ENCODE data around the gene GAREM1.

Gene GAREM1

GRCh38 chr18:32472841-32473240 lies 2.2 kb upstream of the GAREM1 start:
- no peak for DNase-seq (ENCODE audit: low read depth)
- in situ Hi-C loops (cut with HindIII; ENCODE audit: low sequenced_read_pairs): loop anchor here (25.0 kb wide), 1 partner anchor 186 kb away; no protein-coding TSS in a partner anchor
- H3K4me3 ChIP-seq (ENCODE audit: low read depth, low read length): no peak overlapping the region
- no peak for TF ChIP-seq CTCF (IDR thresholded peaks at IDR 0.05; ENCODE audit: low read depth, low read length, missing control alignments)

GRCh38 chr18:32470460-32470713 lies 295 bp downstream of the GAREM1 start:
- DNase-seq (ENCODE audit: low read depth): no peak
- peak overlapping the region; percentile 67 for H3K4me3 ChIP-seq (ENCODE audit: low read depth, low read length)
- in situ Hi-C loops (cut with HindIII; ENCODE audit: low sequenced_read_pairs): loop anchor here (25.0 kb wide), 1 partner anchor 183 kb away; no protein-coding TSS in a partner anchor
- TF ChIP-seq CTCF (IDR thresholded peaks at IDR 0.05; ENCODE audit: low read depth, low read length, missing control alignments): no peak

- no peak for TF ChIP-seq CTCF (IDR thresholded peaks at IDR 0.05; ENCODE audit: low read depth, low read length, missing control alignments)
- H3K4me3 ChIP-seq (ENCODE audit: low read depth, low read length): peak overlapping the region; percentile 67
- DNase-seq (ENCODE audit: low read depth): no peak
- in situ Hi-C loops (cut with HindIII; ENCODE audit: low sequenced_read_pairs): loop anchor here (25.0 kb wide), 1 partner anchor 183 kb away; no protein-coding TSS in a partner anchor
Observed at GRCh38 chr18:32469691-32470459, 807 bp downstream of the GAREM1 start.

GRCh38 chr18:32469190-32469651 lies 1.5 kb downstream of the GAREM1 start:
- DNase-seq (ENCODE audit: low read depth): no peak
- in situ Hi-C loops (cut with HindIII; ENCODE audit: low sequenced_read_pairs): loop anchor here (25.0 kb wide), 1 partner anchor 182 kb away; no protein-coding TSS in a partner anchor
- peak; percentile 37 for TF ChIP-seq CTCF (IDR thresholded peaks at IDR 0.05; ENCODE audit: low read depth, low read length, missing control alignments)
- peak overlapping the region; percentile 67 for H3K4me3 ChIP-seq (ENCODE audit: low read depth, low read length)

- no peak for DNase-seq (ENCODE audit: low read depth)
- no peak for TF ChIP-seq CTCF (IDR thresholded peaks at IDR 0.05; ENCODE audit: low read depth, low read length, missing control alignments)
- peak overlapping the region; percentile 67 for H3K4me3 ChIP-seq (ENCODE audit: low read depth, low read length)
- in situ Hi-C loops (cut with HindIII; ENCODE audit: low sequenced_read_pairs): loop anchor here (25.0 kb wide), 1 partner anchor 181 kb away; no protein-coding TSS in a partner anchor
Observed at GRCh38 chr18:32468147-32468845, 2.4 kb downstream of the GAREM1 start.

- TF ChIP-seq CTCF (IDR thresholded peaks at IDR 0.05; ENCODE audit: low read depth, low read length, missing control alignments): no peak
- no peak overlapping the region for H3K4me3 ChIP-seq (ENCODE audit: low read depth, low read length)
- in situ Hi-C loops (cut with HindIII; ENCODE audit: low sequenced_read_pairs): loop anchor here (25.0 kb wide), 1 partner anchor 174 kb away; no protein-coding TSS in a partner anchor
- DNase-seq (ENCODE audit: low read depth): no peak
Observed at GRCh38 chr18:32461709-32462272, 8.9 kb downstream of the GAREM1 start.

Measured in astrocyte of the cerebellum (primary cell).